ENCODE results near the gene DLX6. TPM values are rescaled to one million over a fixed set of nuclear protein-coding genes. Genes with fewer than 3 reads are reported as not detected.

The DLX6 gene
- total and polyA plus RNA-seq, 12 donors, result 0.15 to 0.41 TPM; not detected in 10

DNA sequence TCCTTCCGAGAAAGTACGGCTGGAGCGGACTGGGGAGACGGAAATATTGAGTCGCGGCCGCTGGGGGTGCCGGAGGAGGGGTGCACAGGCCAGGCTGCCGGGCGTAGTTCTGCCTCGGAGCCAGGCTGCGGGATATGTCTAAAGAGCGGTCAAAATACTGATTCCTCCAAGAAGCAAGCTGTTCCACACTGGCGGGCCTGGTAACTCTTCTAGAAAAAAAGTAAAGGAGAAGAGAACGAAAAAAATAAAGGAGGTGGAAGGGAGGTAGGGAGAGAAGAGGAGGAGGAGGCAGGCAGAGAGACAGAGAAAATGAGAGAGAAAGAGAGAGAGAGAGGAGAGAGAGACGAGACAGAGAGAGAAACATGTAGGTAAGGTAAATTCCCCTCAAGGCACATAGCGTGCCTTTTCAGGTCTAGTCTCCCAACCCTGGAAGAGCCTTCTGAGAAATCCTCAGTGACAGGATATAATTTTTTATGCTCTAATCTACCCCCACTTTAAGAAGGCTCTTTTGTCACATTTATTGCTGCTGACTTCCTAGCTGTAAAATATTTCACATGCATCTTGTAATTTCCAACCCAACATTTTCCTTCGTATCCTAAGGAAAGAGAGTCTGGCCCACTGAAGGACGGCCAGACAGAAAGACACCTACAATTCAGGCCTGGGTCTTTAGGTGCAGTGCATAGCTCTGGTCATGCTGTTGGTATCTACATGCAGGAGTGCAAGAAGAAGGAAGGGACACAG lies 13.6 kb downstream of the DLX6 start:
- Histone ChIP-seq H3K4me1 (replicated peaks in 1 of 2) (peaks cover 0 to 4% of the 10 kb centered on the region in 2 donors), H3K27me3 (peaks cover 84% of the 10 kb centered on the region), H3K27ac (no peak overlapping the region), H3K4me3 (no peak overlapping the region), H3K9me3 (replicated peaks in 1 of 3) (no peaks in the 10 kb centered on the region), H3K36me3 (replicated peaks in 1 of 2) (no peaks in the 10 kb centered on the region)
- intact Hi-C loops (cut with DNase I), result no loop called here
- 16 to 24% (median 20%) methylated on average over 12 to 19 of the region's 19 CpGs for WGBS, 4 donors
- no peak for DNase-seq
- TF ChIP-seq, protein P1, sequence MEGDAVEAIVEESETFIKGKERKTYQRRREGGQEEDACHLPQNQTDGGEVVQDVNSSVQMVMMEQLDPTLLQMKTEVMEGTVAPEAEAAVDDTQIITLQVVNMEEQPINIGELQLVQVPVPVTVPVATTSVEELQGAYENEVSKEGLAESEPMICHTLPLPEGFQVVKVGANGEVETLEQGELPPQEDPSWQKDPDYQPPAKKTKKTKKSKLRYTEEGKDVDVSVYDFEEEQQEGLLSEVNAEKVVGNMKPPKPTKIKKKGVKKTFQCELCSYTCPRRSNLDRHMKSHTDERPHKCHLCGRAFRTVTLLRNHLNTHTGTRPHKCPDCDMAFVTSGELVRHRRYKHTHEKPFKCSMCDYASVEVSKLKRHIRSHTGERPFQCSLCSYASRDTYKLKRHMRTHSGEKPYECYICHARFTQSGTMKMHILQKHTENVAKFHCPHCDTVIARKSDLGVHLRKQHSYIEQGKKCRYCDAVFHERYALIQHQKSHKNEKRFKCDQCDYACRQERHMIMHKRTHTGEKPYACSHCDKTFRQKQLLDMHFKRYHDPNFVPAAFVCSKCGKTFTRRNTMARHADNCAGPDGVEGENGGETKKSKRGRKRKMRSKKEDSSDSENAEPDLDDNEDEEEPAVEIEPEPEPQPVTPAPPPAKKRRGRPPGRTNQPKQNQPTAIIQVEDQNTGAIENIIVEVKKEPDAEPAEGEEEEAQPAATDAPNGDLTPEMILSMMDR (IDR thresholded peaks at IDR 0.05), result no peak
- no peak for TF ChIP-seq POLR2A (IDR thresholded peaks at IDR 0.05)

DNA sequence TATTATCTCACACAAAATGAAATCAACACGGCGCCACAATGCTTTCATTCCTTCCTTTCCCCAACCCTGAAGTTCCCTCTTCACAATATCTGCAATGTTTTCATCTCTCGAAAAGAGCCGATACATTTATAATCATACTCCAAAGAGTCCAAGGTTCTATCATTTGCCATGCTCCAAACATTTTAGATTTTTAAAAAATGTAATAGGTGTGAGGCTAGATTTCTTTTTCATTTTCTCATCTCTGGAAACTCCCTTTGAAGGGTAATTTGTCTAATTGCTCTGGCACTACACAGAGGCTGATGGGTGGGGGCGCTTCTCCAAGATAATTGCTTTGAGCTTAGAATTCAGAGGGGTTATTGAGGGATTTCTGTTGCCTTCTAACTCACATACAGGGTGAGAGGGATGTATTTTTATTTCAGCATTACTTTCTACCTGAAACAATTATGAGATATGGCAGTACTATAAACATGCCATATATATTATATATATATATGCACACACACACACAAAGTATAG lies 14.4 kb downstream of the DLX6 start:
- H3K4me3 ChIP-seq, result no peak overlapping the region
- peaks cover 84% of the 10 kb centered on the region for H3K27me3 ChIP-seq
- 27 to 35% (median 33%) methylated on average over 5 of the region's 5 CpGs for WGBS, 4 donors
- intact Hi-C loops (cut with DNase I), result loop anchor here (10.0 kb wide), 4 partner anchors 605 to 1105 kb away; no protein-coding TSS in a partner anchor
- no peaks in the 10 kb centered on the region for H3K9me3 ChIP-seq (replicated peaks in 1 of 3)
- H3K4me1 ChIP-seq (replicated peaks in 1 of 2), result peaks cover 0 to 11% of the 10 kb centered on the region in 2 donors
- no peak overlapping the region for H3K27ac ChIP-seq
- no peaks in the 10 kb centered on the region for H3K36me3 ChIP-seq (replicated peaks in 1 of 2)
- DNase-seq, result no peak
- no peak for TF ChIP-seq POLR2A (IDR thresholded peaks at IDR 0.05)
- TF ChIP-seq, protein P1 (IDR thresholded peaks at IDR 0.05), result no peak

DNA sequence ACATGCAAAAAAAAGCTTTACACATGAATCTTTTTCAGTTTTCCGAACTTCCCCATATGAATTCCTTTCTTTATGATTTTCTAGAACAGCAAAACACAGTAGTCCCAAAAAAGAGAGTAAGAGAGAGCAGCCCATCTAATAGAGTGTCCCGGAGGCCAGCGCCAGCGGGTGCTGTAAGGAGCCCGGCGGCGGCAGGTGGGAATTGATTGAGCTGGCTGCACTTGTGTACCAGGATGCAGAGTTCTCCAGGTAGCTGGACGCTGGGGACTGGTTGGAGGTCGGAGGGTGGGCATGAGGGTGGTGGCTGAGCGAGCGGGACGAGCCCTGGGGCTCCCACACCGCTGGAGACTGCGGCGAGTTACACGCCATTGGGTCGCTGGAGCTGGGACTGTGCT lies 15.2 kb downstream of the DLX6 start:
- DNase-seq, result no peak
- intact Hi-C loops (cut with DNase I), result loop anchor here (10.0 kb wide), 4 partner anchors 606 to 1106 kb away; no protein-coding TSS in a partner anchor

More for the DNA sequence above, 15.2 kb downstream of the DLX6 start:
- no peak overlapping the region for H3K4me3 ChIP-seq
- 15 to 32% (median 26%) methylated on average over 8 to 17 of the region's 17 CpGs for WGBS, 4 donors
- no peaks in the 10 kb centered on the region for H3K9me3 ChIP-seq (replicated peaks in 1 of 3)
- H3K36me3 ChIP-seq (replicated peaks in 1 of 2), result no peaks in the 10 kb centered on the region
- H3K4me1 ChIP-seq (replicated peaks in 1 of 2), result peaks cover 0 to 11% of the 10 kb centered on the region in 2 donors
- H3K27ac ChIP-seq, result no peak overlapping the region
- TF ChIP-seq POLR2A (IDR thresholded peaks at IDR 0.05), result no peak
- TF ChIP-seq, protein P1 (IDR thresholded peaks at IDR 0.05), result no peak
- H3K27me3 ChIP-seq, result peaks cover 84% of the 10 kb centered on the region
